Right lobe of liver (tissue), 6 donors: ENCODE data around the gene KRTAP29-1. TPM values are rescaled to one million over a fixed set of nuclear protein-coding genes. Genes with fewer than 3 reads are reported as not detected.
A peak's percentile ranks its signal among the peaks of the same experiment; 100 is the strongest.

Source experiments
- ATAC-seq, 4 donors: fragments of 200-7000 bp; cut with Tn5 transposase; one replicate each; pipeline ENCODE4 v1.9.1; 2020; ENCODE audit warnings: mild to moderate bottlenecking in 4 of 4, moderate library complexity in 4 of 4
- DNase-seq, 3 donors: peaks; one replicate each; pipeline ENCODE4 v3.0.0-alpha.2; 2020
- H3K27ac ChIP-seq, 3 donors: fragments of 200-600 bp; one replicate each; pipeline ENCODE4 v1.8.0; 2022
- H3K27me3 ChIP-seq, 2 donors: fragments of 200-600 bp; one replicate each; pipeline ENCODE4 v1.8.0; 2022
- H3K36me3 ChIP-seq, 4 donors: fragments of 200-600 bp; sonication (generic) in 1 of 4; one replicate each; pipeline versions ENCODE4 v1.5.1 to v1.8.0; 2017 to 2022; ENCODE audit warnings: control low read depth in 1 of 4
- H3K4me1 ChIP-seq, 4 donors: fragments of 200-600 bp; sonication (generic) in 1 of 4; one replicate each; pipeline versions ENCODE4 v1.5.1 to v1.8.0; 2017 to 2022; ENCODE audit warnings: control low read depth in 1 of 4
- H3K4me3 ChIP-seq, 3 donors: fragments of 200-600 bp; one replicate each; pipeline ENCODE4 v1.8.0; 2022
- H3K9me3 ChIP-seq, 4 donors: fragments of 200-600 bp; sonication (generic) in 1 of 4; one replicate each; pipeline versions ENCODE4 v1.5.1 to v1.8.0; 2017 to 2022; ENCODE audit warnings: control low read depth in 1 of 4
- POLR2A ChIP-seq: fragments of 450-650 bp; IDR thresholded peaks from one replicate; pipeline ENCODE4 v1.6.1; 2017; ENCODE audit warnings: antibody characterized with exemption, mild to moderate bottlenecking
- WGBS: methylation state at CpG from one replicate; pipeline ENCODE4 v1.1.6; 2018; ENCODE audit warnings: low coverage, low lambda C conversion rate; ENCODE audit not compliant: insufficient coverage; ENCODE audit errors: missing lambda C conversion rate; 5-methylcytosine and 5-hydroxymethylcytosine counted together
- intact Hi-C, 2 donors: fragments of 100-400 bp; cut with DNase I; formaldehyde crosslinking; loops; one replicate each; pipeline versions ENCODE4 v1.11.2 to v1.14.1; 2022
- total RNA-seq, 6 experiments: library from RNA; depleted of rRNA in 2 of 6; stranded (reverse); fragments of >200 nt in 2 of 6; fragmentation: NEBNext Ultra II Directional in 3 of 6; extraction: Animal tissue kit (Norgen Biotek cat#: 25700) in 3 of 6; gene quantifications; one replicate each; pipeline versions ENCODE4 v1.1.0 to v1.2.4, GENCODE V29; 2016 to 2023
- TF ChIP-seq, protein P1 (sequence below), 4 donors: fragments of 200-600 bp in 3 of 4; fragments of 450-650 bp in 1 of 4; IDR thresholded peaks; one replicate each; pipeline versions ENCODE4 v1.5.1 to v1.8.0; 2016 to 2022; ENCODE audit warnings: antibody characterized with exemption in 4 of 4, mild to moderate bottlenecking in 2 of 4
- donor health status: DM: no; HTN: yes; CAD: no.
- donor health status: DM: no; HTN: no; CAD: no.
- donor health status: DM: no; HTN: no; CAD: no.
- donor health status: DM: no; HTN: yes; CAD: no.
- donor health status: DM: no; HTN: yes; CAD: no.

KRTAP29-1 gene
- total RNA-seq, 6 experiments from 2014 or later: not detected

DNA sequence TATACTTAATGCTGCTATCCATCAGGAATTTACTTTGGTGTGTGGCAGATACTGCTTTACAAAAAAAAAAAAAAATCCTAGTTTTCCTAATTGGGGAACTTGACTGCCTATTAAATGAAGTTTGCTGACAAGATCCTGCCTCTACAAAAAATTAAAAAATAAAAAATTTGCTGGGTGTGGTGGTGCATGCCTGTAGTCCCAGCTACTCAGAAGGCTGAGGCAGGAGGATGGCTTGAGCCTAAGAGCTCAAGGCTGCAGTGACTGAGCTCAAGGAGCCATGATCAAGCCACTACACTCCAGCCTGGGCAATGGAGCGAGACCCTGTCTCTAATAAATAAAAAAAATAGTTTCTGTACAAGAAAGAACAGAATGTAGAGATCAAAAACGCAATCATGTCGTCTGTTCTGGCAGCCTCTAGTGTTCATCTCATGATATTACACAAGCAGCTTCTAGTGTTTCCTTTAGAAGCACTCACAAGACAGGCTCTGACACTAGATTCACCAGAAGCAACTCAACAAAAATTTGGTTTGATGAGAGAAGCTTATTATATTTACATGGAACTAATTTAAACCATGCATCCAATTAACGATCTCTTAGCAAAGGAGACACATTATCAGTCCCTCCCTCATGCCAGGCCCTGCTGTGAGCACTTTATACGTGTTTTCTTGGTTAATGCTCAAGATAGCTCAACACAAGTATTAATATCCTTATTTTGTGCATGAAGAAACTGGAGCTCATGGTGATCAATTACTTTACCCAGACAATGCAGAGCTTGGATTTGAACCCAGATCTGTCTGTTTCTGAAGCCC is 19.6 kb upstream of the KRTAP29-1 start:
- Histone ChIP-seq H3K9me3 (no peaks in the 10 kb centered on the region), H3K27ac (no peak overlapping the region), H3K27me3 (no peaks in the 10 kb centered on the region), H3K4me1 (no peaks in the 10 kb centered on the region), H3K36me3 (no peaks in the 10 kb centered on the region), H3K4me3 (no peak overlapping the region)
- WGBS: 28% methylated on average over 5 of the region's 5 CpGs
- no peak for DNase-seq
- peak; percentile 57 to 81 (median 70) for ATAC-seq
- intact Hi-C loops: loop anchor here in 1 of 2 donors (10.0 kb wide), 1 partner anchor 427 kb away; no protein-coding TSS in a partner anchor
- TF ChIP-seq, protein P1, sequence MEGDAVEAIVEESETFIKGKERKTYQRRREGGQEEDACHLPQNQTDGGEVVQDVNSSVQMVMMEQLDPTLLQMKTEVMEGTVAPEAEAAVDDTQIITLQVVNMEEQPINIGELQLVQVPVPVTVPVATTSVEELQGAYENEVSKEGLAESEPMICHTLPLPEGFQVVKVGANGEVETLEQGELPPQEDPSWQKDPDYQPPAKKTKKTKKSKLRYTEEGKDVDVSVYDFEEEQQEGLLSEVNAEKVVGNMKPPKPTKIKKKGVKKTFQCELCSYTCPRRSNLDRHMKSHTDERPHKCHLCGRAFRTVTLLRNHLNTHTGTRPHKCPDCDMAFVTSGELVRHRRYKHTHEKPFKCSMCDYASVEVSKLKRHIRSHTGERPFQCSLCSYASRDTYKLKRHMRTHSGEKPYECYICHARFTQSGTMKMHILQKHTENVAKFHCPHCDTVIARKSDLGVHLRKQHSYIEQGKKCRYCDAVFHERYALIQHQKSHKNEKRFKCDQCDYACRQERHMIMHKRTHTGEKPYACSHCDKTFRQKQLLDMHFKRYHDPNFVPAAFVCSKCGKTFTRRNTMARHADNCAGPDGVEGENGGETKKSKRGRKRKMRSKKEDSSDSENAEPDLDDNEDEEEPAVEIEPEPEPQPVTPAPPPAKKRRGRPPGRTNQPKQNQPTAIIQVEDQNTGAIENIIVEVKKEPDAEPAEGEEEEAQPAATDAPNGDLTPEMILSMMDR (IDR thresholded peaks at IDR 0.05): peak; percentile 66 to 72 (median 67)
- no peak for TF ChIP-seq POLR2A

DNA sequence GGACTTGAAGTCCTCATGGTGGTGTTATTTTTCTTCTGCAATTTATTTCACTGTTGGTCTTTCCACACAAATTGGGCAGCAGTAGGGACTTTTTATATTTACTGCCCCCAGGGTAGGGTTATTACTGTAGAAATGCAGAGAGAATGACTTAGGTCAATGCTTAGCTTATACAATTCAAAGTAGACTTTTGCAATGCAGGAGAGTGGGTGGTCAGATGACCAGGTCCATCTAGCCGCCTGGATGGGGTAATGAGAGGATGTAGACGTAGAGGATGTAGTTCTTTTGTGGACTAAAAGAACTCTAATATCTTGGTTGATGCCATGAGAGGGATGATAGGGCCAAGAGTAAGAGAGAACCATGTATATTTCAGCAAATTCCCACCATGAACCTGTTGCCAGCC is 15.6 kb upstream of the KRTAP29-1 start:
- no peak overlapping the region for H3K27ac ChIP-seq
- no peaks in the 10 kb centered on the region for H3K36me3 ChIP-seq
- DNase-seq (no peak), ATAC-seq (no peak)
- intact Hi-C loops: no loop called here
- H3K4me1 ChIP-seq: no peaks in the 10 kb centered on the region
- TF ChIP-seq, protein P1 (IDR thresholded peaks at IDR 0.05): no peak
- no peak for TF ChIP-seq POLR2A
- no peaks in the 10 kb centered on the region for H3K27me3 ChIP-seq
- 41% methylated on average over 2 of the region's 2 CpGs for WGBS
- no peak overlapping the region for H3K4me3 ChIP-seq
- H3K9me3 ChIP-seq: no peaks in the 10 kb centered on the region

DNA sequence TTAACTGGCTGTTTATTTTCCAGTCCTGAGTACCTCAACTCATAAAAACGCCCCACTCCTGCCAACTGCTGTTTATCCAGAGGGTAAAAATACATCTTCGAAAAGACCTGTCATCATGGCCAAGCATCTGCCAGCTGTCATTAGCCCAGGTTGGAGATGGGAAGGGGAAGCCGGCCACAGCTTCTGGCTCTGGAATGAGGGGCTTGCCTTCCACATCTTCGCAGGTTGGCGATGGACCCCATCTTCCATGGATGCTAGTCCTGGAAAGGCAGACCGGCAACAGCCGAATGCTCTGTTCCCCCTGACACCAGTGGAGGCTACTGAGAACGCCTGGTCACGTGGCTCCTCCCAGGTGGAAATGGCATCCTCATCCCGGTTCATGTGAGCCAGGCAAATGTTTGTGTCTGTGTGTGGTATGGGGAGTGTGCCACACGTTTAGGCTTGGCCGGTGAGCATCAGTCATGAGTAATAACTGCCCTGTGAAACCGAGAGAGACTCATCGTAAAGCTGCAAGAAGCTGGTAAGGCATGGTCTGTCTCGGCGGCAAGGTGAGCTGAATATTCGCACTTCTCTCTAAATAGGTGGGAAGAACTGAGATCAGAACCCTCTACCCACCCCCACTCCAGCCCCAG is 13.3 kb upstream of the KRTAP29-1 start:
- no peak for ATAC-seq
- Histone ChIP-seq H3K9me3 (no peaks in the 10 kb centered on the region), H3K36me3 (no peaks in the 10 kb centered on the region), H3K27me3 (no peaks in the 10 kb centered on the region), H3K27ac (no peak overlapping the region), H3K4me1 (no peaks in the 10 kb centered on the region), H3K4me3 (no peak overlapping the region)
- WGBS: 64% methylated on average over 17 of the region's 17 CpGs
- DNase-seq: no peak
- TF ChIP-seq, protein P1 (IDR thresholded peaks at IDR 0.05): no peak
- no peak for TF ChIP-seq POLR2A
- intact Hi-C loops: no loop called here

DNA sequence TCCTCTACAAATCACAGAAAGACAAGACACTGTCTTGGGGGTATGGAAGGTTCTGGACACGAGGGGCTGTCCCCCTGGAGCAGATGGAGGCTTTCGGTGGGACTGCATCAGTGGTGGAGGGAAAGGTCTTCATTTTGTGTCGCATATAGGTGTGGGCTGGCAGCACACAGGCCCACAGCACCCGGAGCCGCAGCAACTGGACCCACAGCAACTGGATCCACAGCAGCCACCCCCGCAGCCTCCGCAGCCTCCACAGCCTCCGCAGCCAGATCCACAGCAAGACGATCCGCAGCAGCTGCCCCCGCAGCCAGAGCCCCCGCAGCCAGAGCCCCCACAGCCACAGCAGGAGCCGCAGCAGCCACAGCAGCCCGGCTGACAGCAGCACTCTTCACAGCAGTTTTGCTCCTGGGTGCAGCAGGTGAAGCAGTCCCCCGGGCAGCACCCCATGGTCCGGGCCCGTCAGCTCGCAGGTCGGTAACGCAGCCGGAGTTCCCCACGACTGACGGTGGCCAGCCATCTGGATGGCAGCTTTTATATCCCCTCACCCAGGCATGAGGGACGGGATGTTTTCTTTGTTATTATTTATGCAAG is 12.6 kb upstream of the KRTAP29-1 start, which contains the start of gene KRTAP17-1:
Gene KRTAP17-1 (minus strand): TSS at position 507 of the 591 bp plus-strand sequence. CDS start 60 bp downstream, at position 447.
- TF ChIP-seq POLR2A: no peak
- TF ChIP-seq, protein P1 (IDR thresholded peaks at IDR 0.05): no peak
- Histone ChIP-seq H3K4me3 (no peak within 1 kb of the TSS), H3K27me3 (no peaks in the 10 kb centered on the region), H3K36me3 (no peaks in the 10 kb centered on the region), H3K4me1 (no peaks in the 10 kb centered on the region), H3K27ac (no peak within 1 kb of the TSS), H3K9me3 (no peaks in the 10 kb centered on the region)
- intact Hi-C loops: no loop called here
- no peak for ATAC-seq
- WGBS: 58% methylated on average over 7 of the region's 24 CpGs
- no peak for DNase-seq
